Measurements from ENCODE around the gene CPN2. TPM values are rescaled to one million over a fixed set of nuclear protein-coding genes. Genes with fewer than 3 reads are reported as not detected.

CPN2 gene
- total and polyA plus RNA-seq, 2 experiments from 2014 or later: 0.10 to 0.14 TPM

DNA sequence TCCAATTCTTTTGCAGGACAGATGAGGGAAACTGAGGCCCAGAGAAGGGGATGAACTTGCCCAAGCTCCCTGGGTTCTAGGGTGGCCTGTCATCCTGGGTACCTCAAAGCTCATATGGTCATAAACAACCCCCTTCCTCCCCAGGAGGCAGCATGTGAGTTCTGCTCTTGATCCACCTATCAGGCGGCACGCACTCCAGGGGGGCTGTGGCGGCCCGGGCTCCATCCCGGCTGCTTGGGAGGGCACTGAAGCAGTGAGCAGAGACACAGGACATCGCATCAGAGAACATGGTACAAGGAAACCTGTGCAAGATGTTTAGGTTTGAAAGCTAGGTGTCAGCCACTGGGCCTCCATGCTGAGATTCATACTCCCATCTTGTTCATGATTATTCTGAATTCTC is 34.2 kb downstream of the CPN2 start:
- H3K36me3 ChIP-seq (ENCODE audit: insufficient read depth): no peaks in the 10 kb centered on the region; the same call in 1 of the 2 replicates
- H3K9me2 ChIP-seq (ENCODE audit: insufficient read depth): 0 out of 2 replicates have a peak, but pooled peaks cover 7% of the 10 kb centered on the region
- H3K27me3 ChIP-seq (ENCODE audit: insufficient read depth): peaks cover 25% of the 10 kb centered on the region
- Mint-ChIP-seq H3K4me1 (peaks cover 24% of the 10 kb centered on the region), H3K4me3 (no peak overlapping the region), H3K27ac (no peak overlapping the region), H3K27me3 (ENCODE audit: insufficient read depth, low read depth, poor library complexity) (peaks cover 32% of the 10 kb centered on the region), H3K9me3 (peaks cover 44% of the 10 kb centered on the region), H3K36me3 (ENCODE audit: low read depth) (peaks cover 26% of the 10 kb centered on the region)
- H3F3A ChIP-seq (replicated peaks; ENCODE audit: low read depth): peaks cover 7% of the 10 kb centered on the region; the same call in 1 of the 2 replicates
- TF ChIP-seq, protein P1, sequence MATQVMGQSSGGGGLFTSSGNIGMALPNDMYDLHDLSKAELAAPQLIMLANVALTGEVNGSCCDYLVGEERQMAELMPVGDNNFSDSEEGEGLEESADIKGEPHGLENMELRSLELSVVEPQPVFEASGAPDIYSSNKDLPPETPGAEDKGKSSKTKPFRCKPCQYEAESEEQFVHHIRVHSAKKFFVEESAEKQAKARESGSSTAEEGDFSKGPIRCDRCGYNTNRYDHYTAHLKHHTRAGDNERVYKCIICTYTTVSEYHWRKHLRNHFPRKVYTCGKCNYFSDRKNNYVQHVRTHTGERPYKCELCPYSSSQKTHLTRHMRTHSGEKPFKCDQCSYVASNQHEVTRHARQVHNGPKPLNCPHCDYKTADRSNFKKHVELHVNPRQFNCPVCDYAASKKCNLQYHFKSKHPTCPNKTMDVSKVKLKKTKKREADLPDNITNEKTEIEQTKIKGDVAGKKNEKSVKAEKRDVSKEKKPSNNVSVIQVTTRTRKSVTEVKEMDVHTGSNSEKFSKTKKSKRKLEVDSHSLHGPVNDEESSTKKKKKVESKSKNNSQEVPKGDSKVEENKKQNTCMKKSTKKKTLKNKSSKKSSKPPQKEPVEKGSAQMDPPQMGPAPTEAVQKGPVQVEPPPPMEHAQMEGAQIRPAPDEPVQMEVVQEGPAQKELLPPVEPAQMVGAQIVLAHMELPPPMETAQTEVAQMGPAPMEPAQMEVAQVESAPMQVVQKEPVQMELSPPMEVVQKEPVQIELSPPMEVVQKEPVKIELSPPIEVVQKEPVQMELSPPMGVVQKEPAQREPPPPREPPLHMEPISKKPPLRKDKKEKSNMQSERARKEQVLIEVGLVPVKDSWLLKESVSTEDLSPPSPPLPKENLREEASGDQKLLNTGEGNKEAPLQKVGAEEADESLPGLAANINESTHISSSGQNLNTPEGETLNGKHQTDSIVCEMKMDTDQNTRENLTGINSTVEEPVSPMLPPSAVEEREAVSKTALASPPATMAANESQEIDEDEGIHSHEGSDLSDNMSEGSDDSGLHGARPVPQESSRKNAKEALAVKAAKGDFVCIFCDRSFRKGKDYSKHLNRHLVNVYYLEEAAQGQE (IDR thresholded peaks at IDR 0.05; ENCODE audit: unreplicated experiment): no peak
- TF ChIP-seq ZNF331 (CRISPR knock-in tag; IDR thresholded peaks at IDR 0.05; ENCODE audit: low read depth): no peak
- no peak for TF ChIP-seq EZH2phosphoT487 (IDR thresholded peaks at IDR 0.05; ENCODE audit: unreplicated experiment)
- no peak for TF ChIP-seq ZNF114 (CRISPR knock-in tag; IDR thresholded peaks at IDR 0.05)
- no peak for TF ChIP-seq EZH2 (IDR thresholded peaks at IDR 0.05; ENCODE audit: low read depth, unreplicated experiment)
- TF ChIP-seq POLR2AphosphoS5 (IDR thresholded peaks at IDR 0.05; ENCODE audit: low read depth): no peak
- no peak for TF ChIP-seq STAT1 (IDR thresholded peaks at IDR 0.05; ENCODE audit: unreplicated experiment)
- TF ChIP-seq CREB1 (CRISPR knock-in tag; IDR thresholded peaks at IDR 0.05; ENCODE audit: low read depth): no peak
- TF ChIP-seq, protein P2, sequence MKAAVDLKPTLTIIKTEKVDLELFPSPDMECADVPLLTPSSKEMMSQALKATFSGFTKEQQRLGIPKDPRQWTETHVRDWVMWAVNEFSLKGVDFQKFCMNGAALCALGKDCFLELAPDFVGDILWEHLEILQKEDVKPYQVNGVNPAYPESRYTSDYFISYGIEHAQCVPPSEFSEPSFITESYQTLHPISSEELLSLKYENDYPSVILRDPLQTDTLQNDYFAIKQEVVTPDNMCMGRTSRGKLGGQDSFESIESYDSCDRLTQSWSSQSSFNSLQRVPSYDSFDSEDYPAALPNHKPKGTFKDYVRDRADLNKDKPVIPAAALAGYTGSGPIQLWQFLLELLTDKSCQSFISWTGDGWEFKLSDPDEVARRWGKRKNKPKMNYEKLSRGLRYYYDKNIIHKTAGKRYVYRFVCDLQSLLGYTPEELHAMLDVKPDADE (IDR thresholded peaks at IDR 0.05): no peak
- H3K27ac ChIP-seq (ENCODE audit: low read depth): no peak overlapping the region
- no peak overlapping the region for H2AFZ ChIP-seq
- H3K79me2 ChIP-seq (replicated peaks; ENCODE audit: insufficient read depth): no peaks in the 10 kb centered on the region
- peaks cover 21% of the 10 kb centered on the region for H3K4me1 ChIP-seq (ENCODE audit: insufficient read depth)
- DNase-seq (ENCODE audit: low spot score) (no peak), ATAC-seq (no peak)
- no peak overlapping the region for H3K4me2 ChIP-seq
- H3K4me3 ChIP-seq: no peak overlapping the region
- H4K20me1 ChIP-seq (replicated peaks; ENCODE audit: insufficient read depth): no peaks in the 10 kb centered on the region

DNA sequence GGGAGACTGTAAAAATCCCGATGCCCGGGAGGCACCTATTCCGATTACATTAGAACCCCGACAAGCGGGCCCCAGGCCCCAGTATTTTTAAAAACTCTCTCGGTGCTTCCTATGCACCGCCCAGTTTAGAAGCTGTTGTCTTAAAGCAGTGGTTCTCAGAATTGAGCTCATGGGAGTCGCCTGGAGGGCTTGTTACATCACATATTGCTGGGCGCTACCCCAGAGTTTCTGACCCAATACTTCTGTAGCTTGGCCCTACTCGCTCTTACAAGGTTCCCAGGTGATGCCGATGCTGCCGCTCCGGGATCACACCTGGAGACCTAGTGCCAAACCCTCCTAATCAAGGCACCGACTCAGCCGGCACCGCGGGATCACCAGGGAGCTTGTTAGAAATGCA is 35.2 kb downstream of the CPN2 start:
- Histone ChIP-seq H3K36me3 (ENCODE audit: insufficient read depth) (no peaks in the 10 kb centered on the region; the same call in 1 of the 2 replicates), H3K27ac (ENCODE audit: low read depth) (no peak overlapping the region), H3K27me3 (ENCODE audit: insufficient read depth) (peaks cover 25% of the 10 kb centered on the region), H4K20me1 (replicated peaks; ENCODE audit: insufficient read depth) (no peaks in the 10 kb centered on the region), H3F3A (replicated peaks; ENCODE audit: low read depth) (peaks cover 7% of the 10 kb centered on the region; the same call in 1 of the 2 replicates), H3K4me1 (ENCODE audit: insufficient read depth) (peaks cover 21% of the 10 kb centered on the region), H3K4me3 (peak overlapping the region; percentile 51), H3K4me2 (peak overlapping the region; percentile 73), H3K79me2 (replicated peaks; ENCODE audit: insufficient read depth) (no peaks in the 10 kb centered on the region), H3K9me2 (ENCODE audit: insufficient read depth) (0 out of 2 replicates have a peak, but pooled peaks cover 7% of the 10 kb centered on the region), H2AFZ (peak overlapping the region; percentile 34; the same call in 1 of the 2 replicates)
- DNase-seq (ENCODE audit: low spot score): no peak
- TF ChIP-seq, protein P1 (IDR thresholded peaks at IDR 0.05; ENCODE audit: unreplicated experiment): no peak
- TF ChIP-seq, protein P2 (IDR thresholded peaks at IDR 0.05): no peak
- TF ChIP-seq NANOG (IDR thresholded peaks at IDR 0.05; ENCODE audit: borderline replicate concordance) (no peak), POLR2AphosphoS5 (IDR thresholded peaks at IDR 0.05; ENCODE audit: low read depth) (no peak), STAT1 (IDR thresholded peaks at IDR 0.05; ENCODE audit: unreplicated experiment) (no peak)
- Mint-ChIP-seq H3K4me1 (peaks cover 24% of the 10 kb centered on the region), H3K36me3 (ENCODE audit: low read depth) (peaks cover 26% of the 10 kb centered on the region), H3K9me3 (peaks cover 36% of the 10 kb centered on the region), H3K27me3 (ENCODE audit: insufficient read depth, low read depth, poor library complexity) (peaks cover 29% of the 10 kb centered on the region), H3K27ac (no peak overlapping the region), H3K4me3 (0 out of 3 replicates have a peak overlapping the region, but pooled peaks have one; percentile 27)
- peak; percentile 17 for ATAC-seq

All from GM23338 (cell line).